ENCODE measurements around the gene DPEP1.
"Not testable (repeated sequence)": the region's sequence is repeated elsewhere in the genome, so short reads cannot be mapped to it uniquely, and the experiment has no call there.

The DPEP1 gene

GRCh38 chr16:89661215-89661614, 47.8 kb downstream of the DPEP1 start:
- peaks cover 12% of the 10 kb centered on the region in 2 experiments for H3K4me1 ChIP-seq (ENCODE audit: control insufficient read depth in 1 of 2, insufficient read depth in 2 of 2, low read length in 2 of 2)
- no peak overlapping the region for H4K12ac ChIP-seq (ENCODE audit: low read depth, low read length)
- H3K27ac ChIP-seq (ENCODE audit: low read depth, low read length), result no peak overlapping the region
- no peak overlapping the region for H4K91ac ChIP-seq (ENCODE audit: low read depth, low read length)
- no CpG with 5 or more reads among the region's 9 CpGs for WGBS (ENCODE audit: extremely low coverage, insufficient coverage, insufficient read length)
- peaks cover 26 to 31% of the 10 kb centered on the region in 2 experiments for H3K36me3 ChIP-seq (ENCODE audit: control insufficient read depth in 1 of 2, insufficient read depth in 2 of 2, low read length in 2 of 2)
- H3K9me3 ChIP-seq (ENCODE audit: insufficient read depth, low read depth, low read length), result peaks cover 10% of the 10 kb centered on the region
- no peak overlapping the region for H2AFZ ChIP-seq (ENCODE audit: insufficient read depth, low read length, poor library complexity)
- no peak overlapping the region for H3K23ac ChIP-seq (ENCODE audit: low read length)
- H3K79me2 ChIP-seq (ENCODE audit: control insufficient read depth, insufficient read depth, low read length, poor library complexity), result peaks cover 17% of the 10 kb centered on the region
- no peak overlapping the region for H3K14ac ChIP-seq (ENCODE audit: low read length)
- H2BK12ac ChIP-seq (ENCODE audit: low read length), result no peak overlapping the region
- H2BK120ac ChIP-seq (ENCODE audit: insufficient read depth, low read length, poor library complexity), result no peak overlapping the region
- H3K27me3 ChIP-seq (ENCODE audit: insufficient read depth, low read length), result no peaks in the 10 kb centered on the region
- H4K8ac ChIP-seq (ENCODE audit: low read depth, low read length), result no peak overlapping the region
- H3K18ac ChIP-seq (ENCODE audit: low read length), result no peak overlapping the region
- no peak overlapping the region for H2AK5ac ChIP-seq (ENCODE audit: low read length)
- no peak for DNase-seq
- no peak overlapping the region for H3K4me2 ChIP-seq (ENCODE audit: low read length)
- no peak overlapping the region for H3K9ac ChIP-seq (ENCODE audit: low read length)
- H2BK5ac ChIP-seq (ENCODE audit: low read depth, low read length, poor library complexity), result no peak overlapping the region
- H3K79me1 ChIP-seq (ENCODE audit: low read length), result peaks cover 6% of the 10 kb centered on the region
- no peak overlapping the region for H3K4ac ChIP-seq (ENCODE audit: low read depth, low read length)
- no peak overlapping the region for H3K4me3 ChIP-seq (ENCODE audit: low read depth, low read length)

- not testable (repeated sequence) for H2BK5ac ChIP-seq (ENCODE audit: low read depth, low read length, poor library complexity)
These were observed 50.8 kb downstream of the DPEP1 start for GRCh38 chr16:89664238-89664637.

GRCh38 chr16:89667000-89667399, 53.6 kb downstream of the DPEP1 start:
- no CpG with 5 or more reads among the region's 7 CpGs for WGBS (ENCODE audit: extremely low coverage, insufficient coverage, insufficient read length)

More at GRCh38 chr16:89664238-89664637, 50.8 kb downstream of the DPEP1 start:
- not testable (repeated sequence) for H3K27ac ChIP-seq (ENCODE audit: low read depth, low read length); H3K23ac ChIP-seq (ENCODE audit: low read length); H2AK5ac ChIP-seq (ENCODE audit: low read length); H3K79me2 ChIP-seq (ENCODE audit: control insufficient read depth, insufficient read depth, low read length, poor library complexity); H3K14ac ChIP-seq (ENCODE audit: low read length); H3K18ac ChIP-seq (ENCODE audit: low read length); H2BK120ac ChIP-seq (ENCODE audit: insufficient read depth, low read length, poor library complexity); H3K4ac ChIP-seq (ENCODE audit: low read depth, low read length); H4K8ac ChIP-seq (ENCODE audit: low read depth, low read length); H4K12ac ChIP-seq (ENCODE audit: low read depth, low read length); H3K4me2 ChIP-seq (ENCODE audit: low read length); DNase-seq; H3K27me3 ChIP-seq (ENCODE audit: insufficient read depth, low read length); H3K4me3 ChIP-seq (ENCODE audit: low read depth, low read length); H3K4me1 ChIP-seq (ENCODE audit: control insufficient read depth in 1 of 2, insufficient read depth in 2 of 2, low read length in 2 of 2); H2BK12ac ChIP-seq (ENCODE audit: low read length); H3K9ac ChIP-seq (ENCODE audit: low read length); H3K79me1 ChIP-seq (ENCODE audit: low read length); H2AFZ ChIP-seq (ENCODE audit: insufficient read depth, low read length, poor library complexity); H4K91ac ChIP-seq (ENCODE audit: low read depth, low read length)
- WGBS (ENCODE audit: extremely low coverage, insufficient coverage, insufficient read length), result no CpG with 5 or more reads among the region's 11 CpGs
- Histone ChIP-seq H3K9me3 (ENCODE audit: insufficient read depth, low read depth, low read length) (peaks cover 14% of the 10 kb centered on the region), H3K36me3 (ENCODE audit: control insufficient read depth in 1 of 2, insufficient read depth in 2 of 2, low read length in 2 of 2) (peaks cover 27 to 32% of the 10 kb centered on the region in 2 experiments)

GRCh38 chr16:89667633-89668032, 54.2 kb downstream of the DPEP1 start:
- H2BK120ac ChIP-seq (ENCODE audit: insufficient read depth, low read length, poor library complexity), result no peak overlapping the region
- H3K4me1 ChIP-seq (ENCODE audit: control insufficient read depth in 1 of 2, insufficient read depth in 2 of 2, low read length in 2 of 2), result no peaks in the 10 kb centered on the region
- H4K12ac ChIP-seq (ENCODE audit: low read depth, low read length), result no peak overlapping the region
- H3K9me3 ChIP-seq (ENCODE audit: insufficient read depth, low read depth, low read length), result peaks cover 13% of the 10 kb centered on the region
- H3K4ac ChIP-seq (ENCODE audit: low read depth, low read length), result no peak overlapping the region
- no peak overlapping the region for H3K4me2 ChIP-seq (ENCODE audit: low read length)
- H3K27me3 ChIP-seq (ENCODE audit: insufficient read depth, low read length), result no peaks in the 10 kb centered on the region
- no peaks in the 10 kb centered on the region for H3K79me2 ChIP-seq (ENCODE audit: control insufficient read depth, insufficient read depth, low read length, poor library complexity)
- no peak overlapping the region for H3K27ac ChIP-seq (ENCODE audit: low read depth, low read length)
- H2AFZ ChIP-seq (ENCODE audit: insufficient read depth, low read length, poor library complexity), result no peak overlapping the region
- no peak overlapping the region for H3K18ac ChIP-seq (ENCODE audit: low read length)
- no peaks in the 10 kb centered on the region for H3K79me1 ChIP-seq (ENCODE audit: low read length)
- H3K36me3 ChIP-seq (ENCODE audit: control insufficient read depth in 1 of 2, insufficient read depth in 2 of 2, low read length in 2 of 2), result peaks cover 19 to 20% of the 10 kb centered on the region in 2 experiments
- no peak overlapping the region for H3K23ac ChIP-seq (ENCODE audit: low read length)
- no peak overlapping the region for H3K9ac ChIP-seq (ENCODE audit: low read length)
- WGBS (ENCODE audit: extremely low coverage, insufficient coverage, insufficient read length), result no CpG with 5 or more reads among the region's 9 CpGs
- DNase-seq, result no peak
- no peak overlapping the region for H4K91ac ChIP-seq (ENCODE audit: low read depth, low read length)
- H2AK5ac ChIP-seq (ENCODE audit: low read length), result no peak overlapping the region
- H2BK5ac ChIP-seq (ENCODE audit: low read depth, low read length, poor library complexity), result no peak overlapping the region
- no peak overlapping the region for H3K14ac ChIP-seq (ENCODE audit: low read length)
- H4K8ac ChIP-seq (ENCODE audit: low read depth, low read length), result no peak overlapping the region
- H2BK12ac ChIP-seq (ENCODE audit: low read length), result no peak overlapping the region
- peak overlapping the region; percentile 2 for H3K4me3 ChIP-seq (ENCODE audit: low read depth, low read length)

More at GRCh38 chr16:89667000-89667399, 53.6 kb downstream of the DPEP1 start:
- H3K27me3 ChIP-seq (ENCODE audit: insufficient read depth, low read length); H3K79me1 ChIP-seq (ENCODE audit: low read length); H2BK5ac ChIP-seq (ENCODE audit: low read depth, low read length, poor library complexity); H2BK12ac ChIP-seq (ENCODE audit: low read length); H4K8ac ChIP-seq (ENCODE audit: low read depth, low read length); H3K14ac ChIP-seq (ENCODE audit: low read length); H4K91ac ChIP-seq (ENCODE audit: low read depth, low read length); H4K12ac ChIP-seq (ENCODE audit: low read depth, low read length); H3K18ac ChIP-seq (ENCODE audit: low read length); H3K27ac ChIP-seq (ENCODE audit: low read depth, low read length); H3K4me2 ChIP-seq (ENCODE audit: low read length); H3K23ac ChIP-seq (ENCODE audit: low read length); H2AFZ ChIP-seq (ENCODE audit: insufficient read depth, low read length, poor library complexity); H2AK5ac ChIP-seq (ENCODE audit: low read length); H3K4me3 ChIP-seq (ENCODE audit: low read depth, low read length); H3K9ac ChIP-seq (ENCODE audit: low read length); H2BK120ac ChIP-seq (ENCODE audit: insufficient read depth, low read length, poor library complexity); H3K79me2 ChIP-seq (ENCODE audit: control insufficient read depth, insufficient read depth, low read length, poor library complexity); H3K4me1 ChIP-seq (ENCODE audit: control insufficient read depth in 1 of 2, insufficient read depth in 2 of 2, low read length in 2 of 2); H3K4ac ChIP-seq (ENCODE audit: low read depth, low read length): not testable (repeated sequence)
- peak in 1 of 2 donors; percentile 54 for DNase-seq
- Histone ChIP-seq H3K9me3 (ENCODE audit: insufficient read depth, low read depth, low read length) (peaks cover 13% of the 10 kb centered on the region), H3K36me3 (ENCODE audit: control insufficient read depth in 1 of 2, insufficient read depth in 2 of 2, low read length in 2 of 2) (peaks cover 20 to 21% of the 10 kb centered on the region in 2 experiments)

Measured in trophoblast cell (in vitro differentiated cells and primary cell).